SK-N-SH (cell line): ENCODE measurements around the gene PROCR. TPM values are rescaled to one million over a fixed set of nuclear protein-coding genes. Genes with fewer than 3 reads are reported as not detected.
"Not testable (repeated sequence)": the region's sequence is repeated elsewhere in the genome, so short reads cannot be mapped to it uniquely, and the experiment has no call there.

Experiments
- CTCF ChIA-PET: fragments of 300-600, 350-600 bp; formaldehyde crosslinking; extraction: SDS; loops from one replicate; lab custom pipeline; 2021; lab: Yijun Ruan, JAX
- POLR2A ChIA-PET: fragments of 350-600 bp; sonication (Branson Sonifier 250); formaldehyde crosslinking; extraction: SDS; loops from one replicate; lab custom pipeline; 2020; ENCODE audit warnings: antibody characterized with exemption, inconsistent platforms; lab: Yijun Ruan, JAX
- DNase-seq: peaks from one replicate; pipeline ENCODE4 v3.0.0; 2012
- H2AFZ ChIP-seq: fragments of 200-600 bp; sonication (generic); 2 replicates; pipeline ENCODE4 v1.8.1; 2016; ENCODE audit warnings: antibody characterized with exemption, mild to moderate bottlenecking, low read depth
- H3F3A ChIP-seq: fragments of 200-600 bp; sonication (generic); replicated peaks from 2 replicates; pipeline ENCODE3; 2016; ENCODE audit warnings: antibody characterized with exemption, mild to moderate bottlenecking; ENCODE audit not compliant: insufficient read depth
- H3K27ac ChIP-seq, 2 experiments: fragments of 200-500 bp in 1 of 2; fragments of 200-600 bp in 1 of 2; sonication (Bioruptor generic) in 1 of 2; sonication (generic), shearing (Covaris generic) in 1 of 2; 2 replicates each; pipeline versions ENCODE4 v1.5.1 to v1.6.1; 2014 to 2016; ENCODE audit warnings: low read depth in 2 of 2, inconsistent platforms in 1 of 2, low read length in 1 of 2, mild to moderate bottlenecking in 1 of 2, mixed read lengths in 1 of 2
- H3K27me3 ChIP-seq: fragments of 200-600 bp; sonication (generic), shearing (Covaris generic); 2 replicates; pipeline ENCODE4 v1.6.1; 2016; ENCODE audit warnings: mixed run types; ENCODE audit not compliant: insufficient read depth
- H3K36me3 ChIP-seq, 2 experiments: fragments of 200-500 bp in 1 of 2; fragments of 200-600 bp in 1 of 2; sonication (Bioruptor generic) in 1 of 2; sonication (generic) in 1 of 2; replicated peaks in 1 of 2; 2 replicates each; pipeline versions ENCODE3 to v1.5.1; 2014 to 2016; ENCODE audit warnings: low read length in 1 of 2, mild to moderate bottlenecking in 1 of 2; ENCODE audit not compliant: insufficient read depth in 2 of 2, control insufficient read depth in 1 of 2
- H3K4me1 ChIP-seq, 2 experiments: fragments of 200-500 bp in 1 of 2; fragments of 200-600 bp in 1 of 2; sonication (Bioruptor generic) in 1 of 2; sonication (generic), shearing (Covaris generic) in 1 of 2; 2 replicates each; pipeline versions ENCODE4 v1.5.1 to v1.6.1; 2014 to 2016; ENCODE audit warnings: low read depth in 1 of 2, low read length in 1 of 2, mixed run types in 1 of 2; ENCODE audit not compliant: insufficient read depth in 2 of 2, control insufficient read depth in 1 of 2
- H3K4me2 ChIP-seq: fragments of 200-600 bp; sonication (generic), shearing (Covaris generic); 2 replicates; pipeline ENCODE4 v1.6.1; 2017; ENCODE audit warnings: mixed run types
- H3K4me3 ChIP-seq, 2 experiments: fragments of 200-500 bp in 1 of 2; fragments of 200-600 bp in 1 of 2; sonication (Bioruptor generic) in 1 of 2; sonication (generic), shearing (Covaris generic) in 1 of 2; 2 replicates each; pipeline versions ENCODE4 v1.5.1 to v1.8.1; 2014 to 2016; ENCODE audit warnings: low read depth in 2 of 2, inconsistent platforms in 1 of 2, low read length in 1 of 2, mild to moderate bottlenecking in 1 of 2, mixed read lengths in 1 of 2, moderate library complexity in 1 of 2
- H3K79me2 ChIP-seq: fragments of 200-600 bp; sonication (generic); 2 replicates; pipeline ENCODE4 v1.8.1; 2017; ENCODE audit warnings: mild to moderate bottlenecking; ENCODE audit not compliant: insufficient read depth
- H3K9ac ChIP-seq: fragments of 200-600 bp; sonication (generic); 2 replicates; pipeline ENCODE4 v1.6.1; 2017; ENCODE audit warnings: mixed run types
- H3K9me2 ChIP-seq: fragments of 200-600 bp; sonication (generic); 2 replicates; pipeline ENCODE4 v1.6.1; 2017; ENCODE audit warnings: mixed run types
- H3K9me3 ChIP-seq: fragments of 200-600 bp; sonication (generic); 2 replicates; pipeline ENCODE4 v1.6.1; 2017; ENCODE audit warnings: mixed run types, mild to moderate bottlenecking, moderate library complexity
- H4K20me1 ChIP-seq: fragments of 200-600 bp; sonication (generic); 2 replicates; pipeline ENCODE4 v1.6.1; 2017; ENCODE audit warnings: mild to moderate bottlenecking, mixed run types; ENCODE audit not compliant: insufficient read depth
- IRF3 ChIP-seq: fragments of 150-350 bp; IDR thresholded peaks from 2 replicates; pipeline ENCODE4 v1.6.1; 2016; ENCODE audit warnings: mild to moderate bottlenecking, low read depth, low read length
- RAD21 ChIP-seq: IDR thresholded peaks from 2 replicates; pipeline ENCODE4 v1.6.1; 2012; ENCODE audit warnings: mild to moderate bottlenecking, low read length
- RFX5 ChIP-seq: IDR thresholded peaks from 2 replicates; pipeline ENCODE4 v1.6.1; 2012; ENCODE audit warnings: mild to moderate bottlenecking, improper control_type of control experiment, low read length
- TAF1 ChIP-seq: IDR thresholded peaks from 2 replicates; pipeline ENCODE4 v1.6.1; 2012; ENCODE audit warnings: low read depth, mild to moderate bottlenecking, low read length, moderate library complexity, borderline replicate concordance
- WGBS: methylation state at CpG from one replicate; pipeline ENCODE4 v1.1.6; 2017; ENCODE audit warnings: low lambda C conversion rate; 5-methylcytosine and 5-hydroxymethylcytosine counted together
- polyA plus RNA-seq, 3 experiments: library from polyadenylated mRNA; depleted of rRNA; stranded (reverse); fragments of >200 nt; gene quantifications; 2 replicates each; pipeline ENCODE4 v1.2.3, GENCODE V29; 2012
- TF ChIP-seq, protein P1 (sequence below): IDR thresholded peaks from 2 replicates; pipeline ENCODE4 v1.4.0; 2012; ENCODE audit warnings: low read depth, borderline replicate concordance
- TF ChIP-seq, protein P2 (sequence below): fragments of 150-350 bp; IDR thresholded peaks from 2 replicates; pipeline ENCODE4 v1.6.1; 2017; ENCODE audit warnings: antibody characterized with exemption, low read length, low read depth, borderline replicate concordance

The PROCR gene
- polyA plus RNA-seq, 1 of the 3 experiments (the other 2 are of a cell fraction) = 23.5 TPM

DNA sequence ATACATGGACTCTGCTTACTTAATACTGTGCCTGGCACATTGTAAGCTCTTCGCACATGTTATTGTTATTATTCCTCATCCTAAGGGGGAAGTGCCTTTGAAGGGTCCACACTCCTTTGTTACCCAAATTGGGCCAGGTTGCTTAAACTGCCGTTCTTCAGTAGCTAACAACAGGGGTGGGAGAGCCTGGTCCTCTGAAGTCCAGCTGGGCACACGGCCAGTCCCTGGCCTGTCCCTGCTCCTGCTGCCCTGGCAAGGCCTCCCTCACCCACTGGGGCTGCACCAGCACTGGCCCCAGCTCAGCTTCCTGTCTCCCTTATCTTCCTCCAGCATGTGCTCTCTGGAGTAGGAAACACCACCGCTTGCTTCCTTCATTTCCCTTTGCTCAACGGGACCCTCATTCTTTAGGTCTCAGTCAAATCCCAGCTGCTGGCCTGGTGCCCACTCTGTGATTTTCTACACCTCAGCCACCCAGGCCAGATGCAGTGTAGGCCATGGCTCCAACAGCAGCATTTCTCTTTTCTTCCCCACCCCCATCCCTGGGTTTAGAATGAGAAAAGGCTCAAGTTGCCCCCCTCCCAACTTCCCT lies 5.5 kb upstream of the PROCR start (continued):
- TF ChIP-seq, protein P1, sequence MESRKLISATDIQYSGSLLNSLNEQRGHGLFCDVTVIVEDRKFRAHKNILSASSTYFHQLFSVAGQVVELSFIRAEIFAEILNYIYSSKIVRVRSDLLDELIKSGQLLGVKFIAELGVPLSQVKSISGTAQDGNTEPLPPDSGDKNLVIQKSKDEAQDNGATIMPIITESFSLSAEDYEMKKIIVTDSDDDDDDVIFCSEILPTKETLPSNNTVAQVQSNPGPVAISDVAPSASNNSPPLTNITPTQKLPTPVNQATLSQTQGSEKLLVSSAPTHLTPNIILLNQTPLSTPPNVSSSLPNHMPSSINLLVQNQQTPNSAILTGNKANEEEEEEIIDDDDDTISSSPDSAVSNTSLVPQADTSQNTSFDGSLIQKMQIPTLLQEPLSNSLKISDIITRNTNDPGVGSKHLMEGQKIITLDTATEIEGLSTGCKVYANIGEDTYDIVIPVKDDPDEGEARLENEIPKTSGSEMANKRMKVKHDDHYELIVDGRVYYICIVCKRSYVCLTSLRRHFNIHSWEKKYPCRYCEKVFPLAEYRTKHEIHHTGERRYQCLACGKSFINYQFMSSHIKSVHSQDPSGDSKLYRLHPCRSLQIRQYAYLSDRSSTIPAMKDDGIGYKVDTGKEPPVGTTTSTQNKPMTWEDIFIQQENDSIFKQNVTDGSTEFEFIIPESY = no peak
- TF ChIP-seq TAF1 (no peak), IRF3 (no peak)
- TF ChIP-seq, protein P2, sequence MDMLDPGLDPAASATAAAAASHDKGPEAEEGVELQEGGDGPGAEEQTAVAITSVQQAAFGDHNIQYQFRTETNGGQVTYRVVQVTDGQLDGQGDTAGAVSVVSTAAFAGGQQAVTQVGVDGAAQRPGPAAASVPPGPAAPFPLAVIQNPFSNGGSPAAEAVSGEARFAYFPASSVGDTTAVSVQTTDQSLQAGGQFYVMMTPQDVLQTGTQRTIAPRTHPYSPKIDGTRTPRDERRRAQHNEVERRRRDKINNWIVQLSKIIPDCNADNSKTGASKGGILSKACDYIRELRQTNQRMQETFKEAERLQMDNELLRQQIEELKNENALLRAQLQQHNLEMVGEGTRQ = no peak

- no peak for DNase-seq
- Histone ChIP-seq H3K4me1 (peaks cover 0 to 18% of the 10 kb centered on the region in 2 experiments; a peak in 1 of 4 replicates), H3K79me2 (no peaks in the 10 kb centered on the region), H3K36me3 (no peaks in the 10 kb centered on the region), H3F3A (peaks cover 9% of the 10 kb centered on the region), H3K9me3 (no peaks in the 10 kb centered on the region), H3K27me3 (no peaks in the 10 kb centered on the region), H2AFZ (no peak overlapping the region), H3K4me3 (no peak overlapping the region), H4K20me1 (no peaks in the 10 kb centered on the region), H3K27ac (no peak overlapping the region), H3K4me2 (no peak overlapping the region), H3K9ac (no peak overlapping the region), H3K9me2 (no peaks in the 10 kb centered on the region)
- TF ChIP-seq, protein P2 = no peak
- TF ChIP-seq RFX5 (no peak), RAD21 (no peak)
- POLR2A ChIA-PET = no interaction called here
- CTCF ChIA-PET = interaction anchor here (0.7 to 2.1 kb wide), 3 partner anchors 23 to 72 kb away, joined by 3 to 5 read pairs (median 4); no protein-coding TSS in a partner anchor
- 100% methylated on average over 1 of the region's 1 CpG for WGBS
Measured at GRCh38 chr20:35167787-35168186, 4.1 kb upstream of the PROCR start.

DNA sequence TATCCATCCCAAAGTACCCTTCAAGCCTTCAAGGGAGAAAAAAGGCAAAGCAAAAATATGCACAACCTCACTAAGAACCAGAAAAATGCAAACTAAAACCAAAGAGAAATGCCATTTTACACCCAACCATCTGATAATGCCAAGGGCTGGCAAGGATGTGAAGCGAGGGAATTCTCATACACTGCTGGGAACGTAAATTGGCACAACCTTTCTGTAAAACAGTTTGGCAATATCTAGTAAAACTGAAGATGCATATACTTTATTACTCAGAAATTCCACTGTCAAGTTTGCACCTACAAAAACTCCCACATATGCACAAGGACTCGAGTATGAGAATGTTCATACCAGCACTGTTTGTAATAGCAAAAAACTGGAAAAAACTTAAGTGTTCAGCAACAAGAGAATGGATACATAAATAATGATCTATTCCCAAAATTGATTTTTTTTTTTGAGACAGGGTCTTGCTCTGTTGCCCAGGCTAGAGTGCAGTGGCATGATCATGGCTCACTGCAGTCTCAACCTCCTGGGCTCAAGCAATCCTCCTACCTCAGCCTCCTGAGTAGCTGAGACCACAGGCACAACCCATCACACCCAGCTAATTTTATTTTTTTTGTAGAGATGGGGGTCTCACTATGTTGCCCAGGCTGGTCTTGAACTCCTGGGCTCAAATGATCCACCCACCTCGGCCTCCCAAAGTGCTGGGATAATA lies 3.0 kb upstream of the PROCR start:
- H3K9ac ChIP-seq, H3K79me2 ChIP-seq, H3K9me3 ChIP-seq, H3K4me2 ChIP-seq, H3K4me3 ChIP-seq, H4K20me1 ChIP-seq, H3F3A ChIP-seq, DNase-seq, H3K36me3 ChIP-seq, H2AFZ ChIP-seq, CTCF ChIA-PET, H3K27ac ChIP-seq, H3K9me2 ChIP-seq, H3K27me3 ChIP-seq, POLR2A ChIA-PET: not testable (repeated sequence)
- 71% methylated on average over 4 of the region's 4 CpGs for WGBS
- peaks cover 0 to 18% of the 10 kb centered on the region in 2 experiments; a peak in 1 of 4 replicates for H3K4me1 ChIP-seq
